ENCODE results near the gene ADGRD1. TPM values are rescaled to one million over a fixed set of nuclear protein-coding genes. Genes with fewer than 3 reads are reported as not detected.
"Not testable (repeated sequence)": the region's sequence is repeated elsewhere in the genome, so short reads cannot be mapped to it uniquely, and the experiment has no call there.

The ADGRD1 gene
- total RNA-seq, 1 experiment from 2014 or later: not detected

GRCh38 chr12:130987151-130987931 lies 33.6 kb downstream of the ADGRD1 start:
- no peak for DNase-seq (ENCODE audit: low read depth)

GRCh38 chr12:130988261-130988660 lies 34.6 kb downstream of the ADGRD1 start:
- no peak for DNase-seq (ENCODE audit: low read depth)

- DNase-seq (ENCODE audit: low read depth): no peak
Measured at GRCh38 chr12:130988751-130989150, 35.0 kb downstream of the ADGRD1 start.

- DNase-seq (ENCODE audit: low read depth): no peak
Measured at GRCh38 chr12:130989391-130989790, 35.7 kb downstream of the ADGRD1 start.

- no peak for DNase-seq (ENCODE audit: low read depth)
Measured at GRCh38 chr12:130990034-130990433, 36.3 kb downstream of the ADGRD1 start.

- no peak for DNase-seq (ENCODE audit: low read depth)
Measured at GRCh38 chr12:130992448-130992847, 38.7 kb downstream of the ADGRD1 start.

- DNase-seq (ENCODE audit: low read depth): no peak
Measured at GRCh38 chr12:130992979-130993538, 39.4 kb downstream of the ADGRD1 start.

- DNase-seq (ENCODE audit: low read depth): no peak
Measured at GRCh38 chr12:130993759-130994670, 40.3 kb downstream of the ADGRD1 start.

GRCh38 chr12:130994821-130995375 lies 41.2 kb downstream of the ADGRD1 start:
- DNase-seq (ENCODE audit: low read depth): no peak

GRCh38 chr12:130995386-130995969 lies 41.8 kb downstream of the ADGRD1 start:
- DNase-seq (ENCODE audit: low read depth): not testable (repeated sequence)

GRCh38 chr12:130998136-130998535 lies 44.4 kb downstream of the ADGRD1 start:
- no peak for DNase-seq (ENCODE audit: low read depth)

GRCh38 chr12:131000000-131000486 lies 46.3 kb downstream of the ADGRD1 start:
- no peak for DNase-seq (ENCODE audit: low read depth)

GRCh38 chr12:131001493-131001892 lies 47.8 kb downstream of the ADGRD1 start:
- no peak for DNase-seq (ENCODE audit: low read depth)

- no peak for DNase-seq (ENCODE audit: low read depth)
Measured at GRCh38 chr12:131002216-131002631, 48.5 kb downstream of the ADGRD1 start.

GRCh38 chr12:131003036-131003715 lies 49.5 kb downstream of the ADGRD1 start:
- no peak for DNase-seq (ENCODE audit: low read depth)

- DNase-seq (ENCODE audit: low read depth): no peak
Measured at GRCh38 chr12:131003716-131004045, 50.0 kb downstream of the ADGRD1 start.

GRCh38 chr12:131004166-131004565 lies 50.5 kb downstream of the ADGRD1 start:
- no peak for DNase-seq (ENCODE audit: low read depth)

GRCh38 chr12:131005161-131006035 lies 51.7 kb downstream of the ADGRD1 start:
- DNase-seq (ENCODE audit: low read depth): no peak

GRCh38 chr12:131006036-131006735 lies 52.5 kb downstream of the ADGRD1 start:
- no peak for DNase-seq (ENCODE audit: low read depth)
